ENCODE data around the gene MTMR2. TPM values are rescaled to one million over a fixed set of nuclear protein-coding genes. Genes with fewer than 3 reads are reported as not detected.

MTMR2 gene
- total and polyA plus RNA-seq, 10 of the 15 experiments (the other 5 are each of a cell fraction or from before 2014, with no cell fraction given) = 7.6 to 46.6 (median 22.5) TPM

DNA sequence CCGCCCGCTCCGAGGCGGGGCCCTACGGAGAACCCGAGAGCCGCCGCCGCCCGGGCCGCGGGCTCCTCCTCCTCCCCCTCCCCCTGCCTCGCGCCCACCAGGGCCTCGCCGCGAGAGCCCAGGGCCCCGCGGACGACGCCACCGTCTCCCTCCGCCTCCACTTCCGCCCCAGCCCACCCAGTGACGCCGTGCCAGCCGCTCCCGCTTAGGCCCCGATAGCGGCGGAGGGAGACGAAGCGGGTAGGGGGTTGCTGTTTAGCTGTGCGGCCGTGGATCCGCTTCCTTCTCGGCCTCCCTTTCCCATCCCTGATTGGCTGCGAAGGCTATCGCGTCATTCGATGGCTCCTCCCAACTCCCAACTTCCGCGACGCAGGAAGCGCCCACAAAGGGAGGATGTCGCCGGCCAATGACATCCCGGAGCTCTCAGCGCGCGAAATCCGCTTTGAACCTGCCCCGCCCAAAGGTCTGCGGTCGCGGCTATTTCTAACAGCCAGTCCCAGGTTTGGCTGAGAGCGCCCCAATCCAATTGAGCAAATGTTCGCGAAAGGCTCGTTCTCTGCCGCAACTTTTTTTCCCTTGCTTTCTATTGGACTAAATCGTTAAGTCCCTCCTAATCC, 134.3 kb downstream of the MTMR2 start, which contains the start of gene FAM76B (continued):
- TF ChIP-seq ZNF207 (IDR thresholded peaks at IDR 0.05; ENCODE audit: borderline replicate concordance) = peak; percentile 12; the same call in 1 of the 2 replicates
- TF ChIP-seq, protein P1, sequence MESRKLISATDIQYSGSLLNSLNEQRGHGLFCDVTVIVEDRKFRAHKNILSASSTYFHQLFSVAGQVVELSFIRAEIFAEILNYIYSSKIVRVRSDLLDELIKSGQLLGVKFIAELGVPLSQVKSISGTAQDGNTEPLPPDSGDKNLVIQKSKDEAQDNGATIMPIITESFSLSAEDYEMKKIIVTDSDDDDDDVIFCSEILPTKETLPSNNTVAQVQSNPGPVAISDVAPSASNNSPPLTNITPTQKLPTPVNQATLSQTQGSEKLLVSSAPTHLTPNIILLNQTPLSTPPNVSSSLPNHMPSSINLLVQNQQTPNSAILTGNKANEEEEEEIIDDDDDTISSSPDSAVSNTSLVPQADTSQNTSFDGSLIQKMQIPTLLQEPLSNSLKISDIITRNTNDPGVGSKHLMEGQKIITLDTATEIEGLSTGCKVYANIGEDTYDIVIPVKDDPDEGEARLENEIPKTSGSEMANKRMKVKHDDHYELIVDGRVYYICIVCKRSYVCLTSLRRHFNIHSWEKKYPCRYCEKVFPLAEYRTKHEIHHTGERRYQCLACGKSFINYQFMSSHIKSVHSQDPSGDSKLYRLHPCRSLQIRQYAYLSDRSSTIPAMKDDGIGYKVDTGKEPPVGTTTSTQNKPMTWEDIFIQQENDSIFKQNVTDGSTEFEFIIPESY (IDR thresholded peaks at IDR 0.05) = no peak
- peak in 1 of 2 experiments; percentile 87; a peak in 2 of 3 replicates for TF ChIP-seq EGR1 (IDR thresholded peaks at IDR 0.05; ENCODE audit: borderline replicate concordance in 1 of 2, low read depth in 2 of 2, low read length in 2 of 2)
- no peak; the same call in 1 of the 2 replicates for TF ChIP-seq PML (IDR thresholded peaks at IDR 0.05; ENCODE audit: low read length)
- peak in 1 of 2 experiments; percentile 71; a peak in 2 of 4 replicates for TF ChIP-seq IKZF2 (IDR thresholded peaks at IDR 0.05)
- TF ChIP-seq, protein P2, sequence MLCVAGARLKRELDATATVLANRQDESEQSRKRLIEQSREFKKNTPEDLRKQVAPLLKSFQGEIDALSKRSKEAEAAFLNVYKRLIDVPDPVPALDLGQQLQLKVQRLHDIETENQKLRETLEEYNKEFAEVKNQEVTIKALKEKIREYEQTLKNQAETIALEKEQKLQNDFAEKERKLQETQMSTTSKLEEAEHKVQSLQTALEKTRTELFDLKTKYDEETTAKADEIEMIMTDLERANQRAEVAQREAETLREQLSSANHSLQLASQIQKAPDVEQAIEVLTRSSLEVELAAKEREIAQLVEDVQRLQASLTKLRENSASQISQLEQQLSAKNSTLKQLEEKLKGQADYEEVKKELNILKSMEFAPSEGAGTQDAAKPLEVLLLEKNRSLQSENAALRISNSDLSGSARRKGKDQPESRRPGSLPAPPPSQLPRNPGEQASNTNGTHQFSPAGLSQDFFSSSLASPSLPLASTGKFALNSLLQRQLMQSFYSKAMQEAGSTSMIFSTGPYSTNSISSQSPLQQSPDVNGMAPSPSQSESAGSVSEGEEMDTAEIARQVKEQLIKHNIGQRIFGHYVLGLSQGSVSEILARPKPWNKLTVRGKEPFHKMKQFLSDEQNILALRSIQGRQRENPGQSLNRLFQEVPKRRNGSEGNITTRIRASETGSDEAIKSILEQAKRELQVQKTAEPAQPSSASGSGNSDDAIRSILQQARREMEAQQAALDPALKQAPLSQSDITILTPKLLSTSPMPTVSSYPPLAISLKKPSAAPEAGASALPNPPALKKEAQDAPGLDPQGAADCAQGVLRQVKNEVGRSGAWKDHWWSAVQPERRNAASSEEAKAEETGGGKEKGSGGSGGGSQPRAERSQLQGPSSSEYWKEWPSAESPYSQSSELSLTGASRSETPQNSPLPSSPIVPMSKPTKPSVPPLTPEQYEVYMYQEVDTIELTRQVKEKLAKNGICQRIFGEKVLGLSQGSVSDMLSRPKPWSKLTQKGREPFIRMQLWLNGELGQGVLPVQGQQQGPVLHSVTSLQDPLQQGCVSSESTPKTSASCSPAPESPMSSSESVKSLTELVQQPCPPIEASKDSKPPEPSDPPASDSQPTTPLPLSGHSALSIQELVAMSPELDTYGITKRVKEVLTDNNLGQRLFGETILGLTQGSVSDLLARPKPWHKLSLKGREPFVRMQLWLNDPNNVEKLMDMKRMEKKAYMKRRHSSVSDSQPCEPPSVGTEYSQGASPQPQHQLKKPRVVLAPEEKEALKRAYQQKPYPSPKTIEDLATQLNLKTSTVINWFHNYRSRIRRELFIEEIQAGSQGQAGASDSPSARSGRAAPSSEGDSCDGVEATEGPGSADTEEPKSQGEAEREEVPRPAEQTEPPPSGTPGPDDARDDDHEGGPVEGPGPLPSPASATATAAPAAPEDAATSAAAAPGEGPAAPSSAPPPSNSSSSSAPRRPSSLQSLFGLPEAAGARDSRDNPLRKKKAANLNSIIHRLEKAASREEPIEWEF (IDR thresholded peaks at IDR 0.05; ENCODE audit: insufficient replicate concordance, low read depth, low read length) = no peak
- TF ChIP-seq FOXM1 (IDR thresholded peaks at IDR 0.05; ENCODE audit: low read depth, low read length) = peak; percentile 87
- TF ChIP-seq ZNF24 (IDR thresholded peaks at IDR 0.05) = peak; percentile 72
- no peak for TF ChIP-seq POLR2AphosphoS2 (IDR thresholded peaks at IDR 0.05; ENCODE audit: low read depth, low read length)
- TF ChIP-seq TAF1 (IDR thresholded peaks at IDR 0.05; ENCODE audit: borderline replicate concordance, low read depth, low read length) = peak; percentile 85; the same call in 1 of the 2 replicates
- TF ChIP-seq, protein P3, sequence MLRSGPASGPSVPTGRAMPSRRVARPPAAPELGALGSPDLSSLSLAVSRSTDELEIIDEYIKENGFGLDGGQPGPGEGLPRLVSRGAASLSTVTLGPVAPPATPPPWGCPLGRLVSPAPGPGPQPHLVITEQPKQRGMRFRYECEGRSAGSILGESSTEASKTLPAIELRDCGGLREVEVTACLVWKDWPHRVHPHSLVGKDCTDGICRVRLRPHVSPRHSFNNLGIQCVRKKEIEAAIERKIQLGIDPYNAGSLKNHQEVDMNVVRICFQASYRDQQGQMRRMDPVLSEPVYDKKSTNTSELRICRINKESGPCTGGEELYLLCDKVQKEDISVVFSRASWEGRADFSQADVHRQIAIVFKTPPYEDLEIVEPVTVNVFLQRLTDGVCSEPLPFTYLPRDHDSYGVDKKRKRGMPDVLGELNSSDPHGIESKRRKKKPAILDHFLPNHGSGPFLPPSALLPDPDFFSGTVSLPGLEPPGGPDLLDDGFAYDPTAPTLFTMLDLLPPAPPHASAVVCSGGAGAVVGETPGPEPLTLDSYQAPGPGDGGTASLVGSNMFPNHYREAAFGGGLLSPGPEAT (IDR thresholded peaks at IDR 0.05; ENCODE audit: low read depth) = no peak
- TF ChIP-seq, protein P4, sequence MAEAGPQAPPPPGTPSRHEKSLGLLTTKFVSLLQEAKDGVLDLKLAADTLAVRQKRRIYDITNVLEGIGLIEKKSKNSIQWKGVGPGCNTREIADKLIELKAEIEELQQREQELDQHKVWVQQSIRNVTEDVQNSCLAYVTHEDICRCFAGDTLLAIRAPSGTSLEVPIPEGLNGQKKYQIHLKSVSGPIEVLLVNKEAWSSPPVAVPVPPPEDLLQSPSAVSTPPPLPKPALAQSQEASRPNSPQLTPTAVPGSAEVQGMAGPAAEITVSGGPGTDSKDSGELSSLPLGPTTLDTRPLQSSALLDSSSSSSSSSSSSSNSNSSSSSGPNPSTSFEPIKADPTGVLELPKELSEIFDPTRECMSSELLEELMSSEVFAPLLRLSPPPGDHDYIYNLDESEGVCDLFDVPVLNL (IDR thresholded peaks at IDR 0.05; ENCODE audit: low read depth, low read length) = peak; percentile 98
- peak; percentile 88 for TF ChIP-seq IKZF1 (conservative IDR thresholded peaks at IDR 0.05)
- TF ChIP-seq NR2C2 (IDR thresholded peaks at IDR 0.05; ENCODE audit: borderline replicate concordance, control insufficient read depth, insufficient read length, low read depth) = no peak
- no peak for TF ChIP-seq NFIC (IDR thresholded peaks at IDR 0.05; ENCODE audit: low read depth, low read length)
- TF ChIP-seq SREBF1 (IDR thresholded peaks at IDR 0.05; ENCODE audit: low read length) = no peak
- TF ChIP-seq CHD2 (IDR thresholded peaks at IDR 0.05; ENCODE audit: borderline replicate concordance, low read depth, low read length) = peak; percentile 95
- no peak for TF ChIP-seq RAD51 (IDR thresholded peaks at IDR 0.05)
